Posterior cingulate gyrus (tissue), 11 donors: Measurements from ENCODE around the gene OR6Q1.
A peak's percentile ranks its signal among the peaks of the same experiment; 100 is the strongest.
"Not testable (repeated sequence)": the region's sequence is repeated elsewhere in the genome, so short reads cannot be mapped to it uniquely, and the experiment has no call there.

Source experiments
- DNase-seq, 10 donors: peaks; one replicate each; pipeline versions ENCODE4 v3.0.0 to v3.0.0-alpha.2; 2020 to 2021; ENCODE audit warnings: mixed read lengths in 3 of 10
- intact Hi-C: fragments of 100-400 bp; cut with DNase I; formaldehyde crosslinking; loops from one replicate; pipeline ENCODE4 v1.15.1; 2023

Gene OR6Q1

GRCh38 chr11:58030653-58031052, at the start of gene OR6Q1:
Gene OR6Q1, plus strand, starts transcription at chr11:58030953. Its CDS starts 0 bp downstream, at chr11:58030953.
- intact Hi-C loops = no loop called here
- DNase-seq = no peak

GRCh38 chr11:57981536-57981935, 49.2 kb upstream of the OR6Q1 start:
- intact Hi-C loops = no loop called here
- DNase-seq = no peak

- intact Hi-C loops = no loop called here
- DNase-seq = no peak
Observed at GRCh38 chr11:57982776-57983175, 48.0 kb upstream of the OR6Q1 start.

GRCh38 chr11:57983191-57983590, 47.6 kb upstream of the OR6Q1 start:
- DNase-seq = no peak
- intact Hi-C loops = no loop called here

GRCh38 chr11:57999523-57999922, 31.2 kb upstream of the OR6Q1 start:
- intact Hi-C loops = not testable (repeated sequence)

GRCh38 chr11:58000021-58000420, 30.7 kb upstream of the OR6Q1 start:
- DNase-seq, intact Hi-C loops: not testable (repeated sequence)

More at GRCh38 chr11:57999523-57999922, 31.2 kb upstream of the OR6Q1 start:
- not testable (repeated sequence) for DNase-seq

- no peak for DNase-seq
- intact Hi-C loops = no loop called here
Observed at GRCh38 chr11:58000699-58001098, 30.1 kb upstream of the OR6Q1 start.

GRCh38 chr11:58003036-58003435, 27.7 kb upstream of the OR6Q1 start:
- DNase-seq = no peak
- intact Hi-C loops = no loop called here

GRCh38 chr11:58003591-58003990, 27.2 kb upstream of the OR6Q1 start:
- intact Hi-C loops = no loop called here
- no peak for DNase-seq

GRCh38 chr11:58004664-58005063, 26.1 kb upstream of the OR6Q1 start:
- no peak for DNase-seq
- intact Hi-C loops = no loop called here

- intact Hi-C loops = no loop called here
- DNase-seq = no peak
Observed at GRCh38 chr11:58006940-58007339, 23.8 kb upstream of the OR6Q1 start.

GRCh38 chr11:58011771-58012170, 19.0 kb upstream of the OR6Q1 start:
- intact Hi-C loops = no loop called here
- no peak for DNase-seq

GRCh38 chr11:58023435-58023931, 7.3 kb upstream of the OR6Q1 start, which contains the start of gene OR9Q1:
Gene OR9Q1, plus strand, starts transcription at chr11:58023881. Its CDS starts 155,564 bp downstream, at chr11:58179445.
- no peak for DNase-seq
- intact Hi-C loops = no loop called here

- peak in 1 of 10 donors; percentile 83 for DNase-seq
- intact Hi-C loops = no loop called here
Observed at GRCh38 chr11:58024601-58025091, 6.1 kb upstream of the OR6Q1 start.

GRCh38 chr11:58027341-58027740, 3.4 kb upstream of the OR6Q1 start:
- intact Hi-C loops = no loop called here
- no peak for DNase-seq

GRCh38 chr11:58028687-58029411, 1.9 kb upstream of the OR6Q1 start:
- intact Hi-C loops = no loop called here
- DNase-seq = no peak

GRCh38 chr11:58034471-58034870, 3.7 kb downstream of the OR6Q1 start:
- DNase-seq = no peak
- intact Hi-C loops = no loop called here

- intact Hi-C loops = no loop called here
- no peak for DNase-seq
Observed at GRCh38 chr11:58039589-58039988, 8.8 kb downstream of the OR6Q1 start.

GRCh38 chr11:58043379-58043778, 12.6 kb downstream of the OR6Q1 start:
- intact Hi-C loops = no loop called here
- no peak for DNase-seq

GRCh38 chr11:58046231-58046630, 15.5 kb downstream of the OR6Q1 start:
- intact Hi-C loops = no loop called here
- DNase-seq = no peak

- no peak for DNase-seq
- intact Hi-C loops = no loop called here
Observed at GRCh38 chr11:58047818-58048217, 17.1 kb downstream of the OR6Q1 start.

- intact Hi-C loops = no loop called here
- no peak for DNase-seq
Observed at GRCh38 chr11:58055806-58056401, 25.2 kb downstream of the OR6Q1 start.
